CD4-positive, alpha-beta T cell (primary cell): ENCODE measurements around the gene MCF2L2. TPM values are rescaled to one million over a fixed set of nuclear protein-coding genes. Genes with fewer than 3 reads are reported as not detected.

ENCODE experiments used
- ATAC-seq: fragments of 200-7000 bp; cut with Tn5 transposase; one replicate; pipeline ENCODE4 v1.10.0; 2022; ENCODE audit warnings: mild to moderate bottlenecking; ENCODE audit not compliant: poor library complexity
- CTCF ChIA-PET: fragments of 350-600 bp; sonication (Branson Sonifier 250); formaldehyde crosslinking; loops from one replicate; lab custom pipeline; 2021; ENCODE audit warnings: antibody characterized with exemption, inconsistent platforms; lab: Charles Lee
- POLR2A ChIA-PET: fragments of 350-600 bp; sonication (Branson Sonifier 250); formaldehyde crosslinking; loops from one replicate; lab custom pipeline; 2021; ENCODE audit warnings: antibody characterized with exemption, inconsistent platforms; lab: Charles Lee
- DNase-seq, 14 experiments: peaks; one replicate each; pipeline ENCODE4 v3.0.0-alpha.2; 2013 to 2020; ENCODE audit warnings: mixed read lengths in 2 of 14
- H3K27ac ChIP-seq, 2 donors: one replicate each; pipeline versions ENCODE4 v1.5.1 to v1.7.0; 2013; ENCODE audit warnings: low read length in 2 of 2, low read depth in 1 of 2, mild to moderate bottlenecking in 1 of 2
- H3K27me3 ChIP-seq, 2 experiments: 1 replicate in 1 of 2; 2 replicates in 1 of 2; pipeline versions ENCODE4 v1.6.1 to v1.7.0; 2013; ENCODE audit warnings: low read length in 2 of 2, control low read depth in 1 of 2, mild to moderate bottlenecking in 1 of 2, moderate library complexity in 1 of 2; ENCODE audit not compliant: insufficient read depth in 2 of 2, control insufficient read depth in 1 of 2
- H3K36me3 ChIP-seq: one replicate; pipeline ENCODE4 v1.6.1; 2013; ENCODE audit warnings: low read length, control low read depth; ENCODE audit not compliant: insufficient read depth
- H3K4me1 ChIP-seq: one replicate; pipeline ENCODE4 v1.6.1; 2013; ENCODE audit warnings: low read length, control low read depth; ENCODE audit not compliant: insufficient read depth
- H3K4me3 ChIP-seq: one replicate; pipeline ENCODE4 v1.5.1; 2013; ENCODE audit warnings: mild to moderate bottlenecking, low read length, moderate library complexity
- H3K9me3 ChIP-seq, 2 experiments: 1 replicate in 1 of 2; 2 replicates in 1 of 2; pipeline versions ENCODE4 v1.6.1 to v1.7.0; 2013; ENCODE audit warnings: low read length in 2 of 2, mild to moderate bottlenecking in 2 of 2, control low read depth in 1 of 2, moderate library complexity in 1 of 2; ENCODE audit not compliant: control insufficient read depth in 1 of 2, insufficient read depth in 1 of 2
- H3K27ac Mint-ChIP-seq: one replicate; pipeline ENCODE4 v1.8.0; 2020; ENCODE audit warnings: mixed read lengths
- H3K27me3 Mint-ChIP-seq: one replicate; pipeline ENCODE4 v1.8.0; 2021; ENCODE audit warnings: mixed read lengths
- H3K36me3 Mint-ChIP-seq: one replicate; pipeline ENCODE4 v1.8.0; 2021; ENCODE audit warnings: low read depth, mixed read lengths
- H3K4me1 Mint-ChIP-seq: one replicate; pipeline ENCODE4 v1.8.0; 2021; ENCODE audit warnings: low read depth, mixed read lengths
- H3K4me3 Mint-ChIP-seq: one replicate; pipeline ENCODE4 v1.8.0; 2020; ENCODE audit warnings: mild to moderate bottlenecking, mixed read lengths
- H3K9me3 Mint-ChIP-seq: one replicate; pipeline ENCODE4 v1.8.0; 2020; ENCODE audit warnings: mixed read lengths
- CTCF ChIP-seq: fragments of 200-600 bp; IDR thresholded peaks from one replicate; pipeline ENCODE4 v1.8.0; 2022; ENCODE audit warnings: antibody characterized with exemption, mild to moderate bottlenecking
- intact Hi-C, 2 experiments: fragments of 100-400 bp; cut with DNase I in 1 of 2; cut with micrococcal nuclease in 1 of 2; formaldehyde crosslinking; loops; one replicate each; pipeline versions ENCODE4 v1.15.1 to v1.9.0; 2023 to 2025; cut with DNase I, micrococcal nuclease
- total RNA-seq, 174 experiments: library from RNA in 2 of 174; stranded (reverse) in 2 of 174; gene quantifications; one replicate each; pipeline ENCODE4 v1.2.3 and lab custom pipeline; 2021 to 2026

MCF2L2 gene
- total RNA-seq, 2 experiments from 2014 or later = 3.8 to 4.1 TPM

- Histone ChIP-seq H3K9me3 (no peaks in the 10 kb centered on the region), H3K36me3 (no peaks in the 10 kb centered on the region), H3K4me1 (no peaks in the 10 kb centered on the region), H3K27me3 (no peaks in the 10 kb centered on the region), H3K27ac (no peak overlapping the region), H3K4me3 (no peak overlapping the region)
- Mint-ChIP-seq H3K9me3 (no peaks in the 10 kb centered on the region), H3K36me3 (no peaks in the 10 kb centered on the region), H3K27ac (no peak overlapping the region), H3K4me3 (no peak overlapping the region), H3K27me3 (no peaks in the 10 kb centered on the region), H3K4me1 (no peaks in the 10 kb centered on the region)
- ChIA-PET CTCF (no interaction called here), POLR2A (interaction anchor here (0.6 kb wide), 1 partner anchor 275 kb away, joined by 3 read pairs; no protein-coding TSS in a partner anchor)
- DNase-seq (no peak), ATAC-seq (no peak)
- intact Hi-C loops = no loop called here
- no peak for TF ChIP-seq CTCF
Measured at GRCh38 chr3:183267140-183267539, 161.3 kb downstream of the MCF2L2 start.

GRCh38 chr3:183266454-183266853, 162.0 kb downstream of the MCF2L2 start:
- Histone ChIP-seq H3K27me3 (no peaks in the 10 kb centered on the region), H3K4me1 (no peaks in the 10 kb centered on the region), H3K27ac (no peak overlapping the region), H3K9me3 (no peaks in the 10 kb centered on the region), H3K4me3 (no peak overlapping the region), H3K36me3 (no peaks in the 10 kb centered on the region)
- ATAC-seq (no peak), DNase-seq (no peak)
- no peak overlapping the region for H3K4me3 Mint-ChIP-seq
- H3K4me1 Mint-ChIP-seq = no peaks in the 10 kb centered on the region
- H3K27ac Mint-ChIP-seq = no peak overlapping the region
- ChIA-PET POLR2A (no interaction called here), CTCF (no interaction called here)
- intact Hi-C loops = no loop called here
- no peak for TF ChIP-seq CTCF
- no peaks in the 10 kb centered on the region for H3K9me3 Mint-ChIP-seq
- H3K27me3 Mint-ChIP-seq = no peaks in the 10 kb centered on the region
- no peaks in the 10 kb centered on the region for H3K36me3 Mint-ChIP-seq

GRCh38 chr3:183265834-183266417, 162.5 kb downstream of the MCF2L2 start:
- no peak for TF ChIP-seq CTCF
- Histone ChIP-seq H3K9me3 (no peaks in the 10 kb centered on the region), H3K4me1 (no peaks in the 10 kb centered on the region), H3K4me3 (no peak overlapping the region), H3K36me3 (no peaks in the 10 kb centered on the region), H3K27me3 (no peaks in the 10 kb centered on the region), H3K27ac (no peak overlapping the region)
- POLR2A ChIA-PET = no interaction called here
- Mint-ChIP-seq H3K36me3 (no peaks in the 10 kb centered on the region), H3K4me3 (no peak overlapping the region), H3K27me3 (no peaks in the 10 kb centered on the region), H3K9me3 (no peaks in the 10 kb centered on the region), H3K27ac (no peak overlapping the region), H3K4me1 (no peaks in the 10 kb centered on the region)
- CTCF ChIA-PET = no interaction called here
- intact Hi-C loops = no loop called here
- ATAC-seq (no peak), DNase-seq (peak in 2 of 14 experiments; percentile 23 to 51)
